Esophagus squamous epithelium (tissue), 5 donors: ENCODE results near the gene GRAMD4. TPM values are rescaled to one million over a fixed set of nuclear protein-coding genes. Genes with fewer than 3 reads are reported as not detected.

Experiments
- DNase-seq: peaks from one replicate; lab custom pipeline; 2025; lab: John Stamatoyannopoulos, UW
- H3K27ac ChIP-seq, 4 donors: fragments of 200-600 bp; sonication (generic); one replicate each; pipeline ENCODE4 v1.5.1; 2016 to 2019; ENCODE audit warnings: mild to moderate bottlenecking in 1 of 4
- H3K27me3 ChIP-seq, 4 donors: fragments of 200-600 bp; sonication (generic); 1 replicate in 3 of 4; 2 replicates in 1 of 4; pipeline versions ENCODE4 v1.5.1 to v1.6.0; 2017 to 2021; ENCODE audit warnings: antibody characterized with exemption in 1 of 4
- H3K36me3 ChIP-seq, 3 donors: fragments of 200-600 bp; sonication (generic); one replicate each; pipeline ENCODE4 v1.5.1; 2016 to 2019
- H3K4me1 ChIP-seq, 3 donors: fragments of 200-600 bp; sonication (generic); one replicate each; pipeline ENCODE4 v1.5.1; 2017 to 2019
- H3K4me3 ChIP-seq, 4 donors: fragments of 200-600 bp; sonication (generic); 1 replicate in 3 of 4; 2 replicates in 1 of 4; pipeline ENCODE4 v1.5.1; 2016 to 2019; ENCODE audit warnings: mild to moderate bottlenecking in 2 of 4, moderate library complexity in 1 of 4
- H3K9me3 ChIP-seq, 3 donors: fragments of 200-600 bp; sonication (generic); one replicate each; pipeline ENCODE4 v1.5.1; 2016 to 2019
- POLR2A ChIP-seq, 4 donors: fragments of 450-650 bp; IDR thresholded peaks; one replicate each; pipeline ENCODE4 v1.6.1; 2017; ENCODE audit warnings: antibody characterized with exemption in 4 of 4, mild to moderate bottlenecking in 4 of 4, moderate library complexity in 3 of 4
- WGBS, 2 donors: methylation state at CpG; one replicate each; pipeline ENCODE4 v1.1.5; 2018; 5-methylcytosine and 5-hydroxymethylcytosine counted together
- intact Hi-C: fragments of 100-400 bp; cut with DNase I; formaldehyde crosslinking; loops from one replicate; pipeline ENCODE4 v1.15.0; 2022
- total RNA-seq, 4 donors: library from RNA; depleted of rRNA; stranded (reverse); fragments of >200 nt; gene quantifications; one replicate each; pipeline ENCODE4 v1.1.0, GENCODE V29; 2016
- TF ChIP-seq, protein P1 (sequence below), 6 experiments: fragments of 450-650 bp in 4 of 6; fragments of 200-600 bp in 2 of 6; sonication (generic) in 2 of 6; IDR thresholded peaks; one replicate each; pipeline ENCODE4 v1.5.1; 2016 to 2019; ENCODE audit warnings: antibody characterized with exemption in 6 of 6, mild to moderate bottlenecking in 4 of 6, moderate library complexity in 4 of 6
- donor health status: DM: yes; HTN: yes; CAD: no.

The GRAMD4 gene
- total RNA-seq, 4 donors from 2014 or later, result 27.0 to 122 (median 33.3) TPM

DNA sequence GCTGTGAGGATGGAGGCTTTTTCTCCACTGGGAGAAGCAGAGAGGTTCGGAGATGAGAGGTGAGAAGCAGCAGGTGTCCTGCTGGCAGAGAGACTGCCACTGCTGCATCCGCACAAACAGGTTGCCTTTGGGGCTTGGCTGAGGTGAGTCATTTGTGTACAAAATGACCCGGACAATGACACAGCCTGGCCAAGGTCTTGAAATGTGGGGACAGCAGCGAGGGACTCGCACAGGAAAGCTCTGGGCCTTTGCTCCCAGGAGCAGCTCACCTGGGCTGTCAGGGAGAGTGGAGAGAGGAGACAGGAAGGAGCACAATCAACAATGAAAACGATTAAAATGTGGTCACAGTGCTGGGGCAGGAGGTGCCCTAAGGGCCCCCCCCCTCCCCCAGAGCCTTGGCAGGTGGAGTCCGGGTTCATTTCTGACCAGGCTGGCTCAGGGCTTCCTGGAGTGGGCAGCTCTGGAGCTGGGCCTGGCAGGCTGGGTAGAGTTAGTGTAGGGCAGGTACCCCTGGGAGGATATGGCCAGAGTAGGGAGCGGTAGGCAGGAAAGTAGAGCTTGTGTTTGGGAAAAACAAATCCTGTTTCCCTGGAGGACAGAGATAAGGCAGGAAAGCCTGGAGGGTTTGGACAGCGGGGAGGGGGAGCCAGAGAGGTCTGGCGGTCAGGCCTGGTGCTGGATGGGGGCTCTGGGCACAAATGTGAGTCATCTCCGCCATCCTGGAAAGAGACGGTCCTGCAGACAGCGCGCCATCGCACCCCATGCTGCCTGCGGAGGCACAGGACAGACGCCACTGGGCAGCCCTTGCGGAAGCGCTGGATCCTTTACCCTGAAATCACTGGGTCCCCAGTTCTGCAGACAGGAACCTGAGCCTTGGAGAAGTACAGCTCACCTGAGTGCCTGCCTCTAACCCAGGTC, 44.9 kb upstream of the GRAMD4 start:
- no peak overlapping the region for H3K4me3 ChIP-seq
- no peak for DNase-seq
- peak overlapping the region; percentile 74 to 88 (median 83) for H3K27ac ChIP-seq
- no peaks in the 10 kb centered on the region for H3K36me3 ChIP-seq
- H3K9me3 ChIP-seq, result peaks cover 0 to 16% (median 8%) of the 10 kb centered on the region in 3 donors
- peaks cover 40 to 54% (median 41%) of the 10 kb centered on the region in 3 donors for H3K4me1 ChIP-seq
- TF ChIP-seq POLR2A (IDR thresholded peaks at IDR 0.05), result no peak
- TF ChIP-seq, protein P1, sequence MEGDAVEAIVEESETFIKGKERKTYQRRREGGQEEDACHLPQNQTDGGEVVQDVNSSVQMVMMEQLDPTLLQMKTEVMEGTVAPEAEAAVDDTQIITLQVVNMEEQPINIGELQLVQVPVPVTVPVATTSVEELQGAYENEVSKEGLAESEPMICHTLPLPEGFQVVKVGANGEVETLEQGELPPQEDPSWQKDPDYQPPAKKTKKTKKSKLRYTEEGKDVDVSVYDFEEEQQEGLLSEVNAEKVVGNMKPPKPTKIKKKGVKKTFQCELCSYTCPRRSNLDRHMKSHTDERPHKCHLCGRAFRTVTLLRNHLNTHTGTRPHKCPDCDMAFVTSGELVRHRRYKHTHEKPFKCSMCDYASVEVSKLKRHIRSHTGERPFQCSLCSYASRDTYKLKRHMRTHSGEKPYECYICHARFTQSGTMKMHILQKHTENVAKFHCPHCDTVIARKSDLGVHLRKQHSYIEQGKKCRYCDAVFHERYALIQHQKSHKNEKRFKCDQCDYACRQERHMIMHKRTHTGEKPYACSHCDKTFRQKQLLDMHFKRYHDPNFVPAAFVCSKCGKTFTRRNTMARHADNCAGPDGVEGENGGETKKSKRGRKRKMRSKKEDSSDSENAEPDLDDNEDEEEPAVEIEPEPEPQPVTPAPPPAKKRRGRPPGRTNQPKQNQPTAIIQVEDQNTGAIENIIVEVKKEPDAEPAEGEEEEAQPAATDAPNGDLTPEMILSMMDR (IDR thresholded peaks at IDR 0.05), result peak in 1 of 6 experiments; percentile 6
- intact Hi-C loops, result no loop called here
- 59 to 67% methylated on average over 9 to 19 of the region's 19 CpGs for WGBS, 2 donors
- no peaks in the 10 kb centered on the region for H3K27me3 ChIP-seq

DNA sequence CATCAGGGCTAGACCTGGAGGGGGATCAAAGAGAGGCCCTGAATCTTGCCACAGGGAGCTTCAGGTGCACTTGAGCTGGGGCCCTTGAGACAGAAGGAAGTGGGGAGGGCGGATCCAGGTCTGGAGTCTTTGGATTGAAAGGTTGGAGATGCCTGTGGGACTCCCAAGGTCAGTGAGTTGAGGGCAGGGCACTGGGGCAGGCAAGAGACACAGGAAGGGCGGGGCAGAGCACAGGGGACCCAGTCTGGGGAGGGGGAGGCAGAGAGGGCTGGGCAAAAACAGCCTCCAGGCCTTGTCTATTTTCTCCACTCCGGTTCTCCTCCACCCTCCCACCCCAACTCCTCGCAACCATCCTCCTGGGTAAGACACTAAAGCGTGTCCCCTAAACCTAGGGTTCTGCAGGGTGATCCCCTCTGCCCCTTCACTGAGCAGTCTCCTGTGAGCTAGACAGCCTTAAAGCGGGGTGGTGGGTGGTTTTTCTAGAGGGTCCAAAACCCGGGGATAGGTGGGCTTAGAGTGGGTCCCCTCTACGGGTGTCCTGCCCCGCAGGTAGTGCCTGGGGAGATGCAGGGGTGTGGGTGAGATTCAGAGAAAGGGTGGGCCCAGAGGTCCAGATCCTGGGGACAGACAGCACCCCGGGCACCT, 44.2 kb upstream of the GRAMD4 start:
- no peak for DNase-seq
- H3K4me1 ChIP-seq, result peaks cover 46 to 62% (median 49%) of the 10 kb centered on the region in 3 donors
- intact Hi-C loops, result no loop called here

DNA sequence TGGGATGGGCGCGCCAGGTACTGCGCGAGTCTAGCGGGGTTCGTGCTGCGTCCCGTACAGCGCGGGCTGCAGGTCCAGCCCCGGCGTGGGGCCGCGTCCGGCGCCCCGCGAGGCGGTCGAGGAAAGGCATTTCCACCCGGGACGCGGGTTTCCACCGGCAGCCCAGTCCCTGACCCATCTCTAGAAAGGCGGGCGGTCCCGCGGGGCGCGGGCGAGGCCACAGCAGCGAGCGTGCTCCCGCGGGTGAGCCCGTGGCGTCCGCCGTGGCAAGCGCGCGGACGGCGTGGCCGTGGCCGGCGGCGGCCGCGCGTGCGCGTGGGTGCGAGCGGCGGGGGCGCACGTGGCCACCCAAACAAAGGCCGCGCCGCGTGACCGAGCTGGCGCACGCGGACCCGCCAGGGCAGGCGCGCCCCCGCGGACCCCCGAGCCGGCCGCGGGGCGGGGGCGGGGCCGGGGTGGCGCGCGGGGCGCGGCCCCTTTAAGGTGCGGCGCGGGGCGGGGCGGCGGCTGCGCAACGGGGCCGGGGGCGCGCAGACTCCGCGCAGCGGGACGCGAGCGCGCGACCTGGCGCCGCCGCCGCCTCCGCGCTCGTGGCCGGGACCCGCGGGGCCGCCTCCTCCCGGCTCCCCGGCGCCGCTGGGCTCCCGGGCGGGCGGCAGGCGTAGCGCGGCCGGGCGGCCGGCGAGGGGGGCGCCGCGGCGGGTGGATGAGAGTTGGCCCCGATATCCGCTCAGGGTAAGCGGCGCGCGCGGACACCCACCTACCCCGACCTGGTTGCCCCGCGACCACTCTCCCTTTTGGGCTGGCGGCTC, 43.4 kb upstream of the GRAMD4 start:
- intact Hi-C loops, result no loop called here
- Histone ChIP-seq H3K4me1 (peaks cover 53 to 69% (median 56%) of the 10 kb centered on the region in 3 donors), H3K27ac (peak overlapping the region; percentile 84 to 89 (median 88)), H3K4me3 (peak overlapping the region; percentile 63 to 88 (median 78)), H3K9me3 (peaks cover 0 to 7% (median 7%) of the 10 kb centered on the region in 3 donors), H3K36me3 (no peaks in the 10 kb centered on the region), H3K27me3 (no peaks in the 10 kb centered on the region)
- WGBS, 2 donors, result 0% methylated on average over 8 of the region's 142 CpGs; no CpG with 5 or more reads in 1 of the 2 donors
- DNase-seq, result no peak
- no peak for TF ChIP-seq POLR2A (IDR thresholded peaks at IDR 0.05)
- TF ChIP-seq, protein P1 (IDR thresholded peaks at IDR 0.05), result no peak

More for the DNA sequence above, 44.2 kb upstream of the GRAMD4 start:
- Histone ChIP-seq H3K4me3 (peak overlapping the region; percentile 31 to 88 (median 68)), H3K27me3 (no peaks in the 10 kb centered on the region), H3K27ac (peak overlapping the region; percentile 74 to 88 (median 83)), H3K36me3 (no peaks in the 10 kb centered on the region), H3K9me3 (peaks cover 0 to 14% (median 8%) of the 10 kb centered on the region in 3 donors)
- WGBS, 2 donors, result 60 to 61% methylated on average over 1 to 5 of the region's 10 CpGs
- TF ChIP-seq, protein P1 (IDR thresholded peaks at IDR 0.05), result no peak
- TF ChIP-seq POLR2A (IDR thresholded peaks at IDR 0.05), result no peak

DNA sequence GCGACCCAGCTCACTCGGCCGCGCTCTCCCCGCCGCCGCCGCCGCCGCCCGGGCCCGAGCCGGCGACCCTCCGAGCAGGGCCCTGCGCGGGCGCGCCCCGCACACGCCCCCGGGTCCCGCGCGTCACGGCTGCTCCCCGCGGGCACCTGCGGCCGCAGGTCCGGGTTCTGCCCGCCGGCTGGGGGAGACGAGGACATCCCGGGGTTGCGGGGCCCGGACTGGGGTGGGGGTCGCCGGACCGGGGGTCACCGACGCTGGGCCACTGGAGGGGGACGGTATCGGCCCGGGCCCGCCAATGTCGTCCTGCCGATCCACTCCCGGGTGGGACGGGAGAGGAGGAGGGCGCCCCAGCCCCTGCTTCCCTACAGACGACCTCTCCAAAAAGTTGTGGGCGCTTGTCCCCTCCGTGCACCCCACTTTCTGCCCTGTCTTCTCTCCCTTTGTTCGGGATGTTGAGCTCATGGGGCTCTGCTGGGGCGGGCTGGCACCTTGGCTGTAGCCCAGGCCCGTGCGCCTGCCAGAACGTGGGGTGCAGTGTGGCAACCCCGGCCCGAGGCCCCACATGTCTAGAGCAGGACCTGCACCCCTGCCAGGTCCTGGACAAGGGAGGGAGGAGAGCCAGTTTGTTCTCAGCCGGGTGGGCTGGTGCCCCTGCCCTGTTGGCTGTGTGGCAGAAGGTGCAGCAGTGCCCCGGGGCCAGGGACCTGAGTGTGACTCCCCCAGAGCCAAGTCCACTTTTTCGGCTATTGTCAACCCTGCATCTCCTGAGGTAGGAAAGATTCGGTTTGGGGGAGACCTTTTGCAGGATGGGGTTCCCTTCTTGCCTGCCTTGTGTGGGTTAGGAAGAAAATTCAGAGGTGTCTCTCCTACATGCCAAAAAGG, 42.6 kb upstream of the GRAMD4 start:
- Histone ChIP-seq H3K4me3 (peak overlapping the region; percentile 63 to 88 (median 78)), H3K27me3 (no peaks in the 10 kb centered on the region), H3K4me1 (peaks cover 56 to 77% (median 62%) of the 10 kb centered on the region in 3 donors), H3K36me3 (no peaks in the 10 kb centered on the region), H3K9me3 (no peaks in the 10 kb centered on the region), H3K27ac (peak overlapping the region; percentile 84 to 89 (median 88))
- TF ChIP-seq, protein P1 (IDR thresholded peaks at IDR 0.05), result no peak
- no peak for TF ChIP-seq POLR2A (IDR thresholded peaks at IDR 0.05)
- 4 to 17% methylated on average over 2 to 5 of the region's 65 CpGs for WGBS, 2 donors
- no peak for DNase-seq
- intact Hi-C loops, result no loop called here
